H7 (cell line): Measurements from ENCODE around the gene RABGAP1. TPM values are rescaled to one million over a fixed set of nuclear protein-coding genes. Genes with fewer than 3 reads are reported as not detected.

ENCODE experiments used
- DNase-seq: peaks from one replicate; pipeline ENCODE4 v3.0.0; 2012
- H3K27me3 ChIP-seq: 2 replicates; pipeline ENCODE4 v1.6.0; 2011; ENCODE audit warnings: mild to moderate bottlenecking, low read length; ENCODE audit not compliant: control insufficient read depth, insufficient read depth
- H3K36me3 ChIP-seq: replicated peaks from 2 replicates; pipeline ENCODE4 v1.5.1; 2011; ENCODE audit warnings: low read length; ENCODE audit not compliant: control insufficient read depth, insufficient read depth
- H3K4me3 ChIP-seq: 2 replicates; pipeline ENCODE4 v1.5.1; 2011; ENCODE audit warnings: low read depth, mild to moderate bottlenecking, control low read depth, low read length, moderate library complexity; ENCODE audit not compliant: insufficient read depth
- total RNA-seq: library from RNA; depleted of rRNA; stranded (reverse); fragments of >200 nt; shearing (Covaris generic); gene quantifications from 2 replicates; pipeline ENCODE4 v1.2.3, GENCODE V29; 2014

Gene RABGAP1
- total RNA-seq, 1 experiment from 2014 or later, result 15.6 TPM

- DNase-seq, result no peak
- H3K36me3 ChIP-seq, result peaks cover 7% of the 10 kb centered on the region
- no peaks in the 10 kb centered on the region for H3K27me3 ChIP-seq
- H3K4me3 ChIP-seq, result no peak overlapping the region
Measured at GRCh38 chr9:123104807-123105206, 164.0 kb downstream of the RABGAP1 start.

GRCh38 chr9:123105490-123105889, 164.7 kb downstream of the RABGAP1 start:
- peaks cover 7% of the 10 kb centered on the region for H3K36me3 ChIP-seq

DNA sequence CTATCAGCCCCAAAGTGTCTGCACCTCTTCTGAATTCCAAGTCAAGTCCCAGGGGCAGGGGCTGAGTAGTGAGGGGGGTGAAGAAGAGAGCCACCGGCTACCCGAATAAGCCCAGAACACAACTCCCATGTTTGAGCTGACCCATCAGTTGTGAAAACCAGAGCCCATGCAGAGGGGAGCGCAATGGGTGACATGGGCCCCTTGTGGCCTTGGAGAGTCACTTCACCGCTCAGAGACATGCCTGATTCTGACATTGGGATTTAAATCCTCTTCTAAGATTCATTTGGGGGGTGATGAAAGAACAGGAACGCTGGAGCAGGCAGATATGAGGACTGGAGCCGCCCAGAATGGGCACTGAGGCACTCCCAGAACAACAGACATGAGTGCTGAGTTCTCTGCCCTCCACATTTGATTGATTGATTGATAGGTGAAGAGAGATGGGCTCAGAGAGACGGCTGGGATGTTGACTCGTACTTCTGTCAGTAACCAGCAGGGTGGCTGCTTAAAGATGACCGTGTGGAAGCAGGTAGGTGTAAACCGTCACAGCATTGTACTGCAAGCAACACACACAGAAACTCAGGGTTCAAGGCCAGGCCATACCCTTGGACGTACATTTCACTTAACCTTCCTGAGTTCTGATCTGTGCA, 166.9 kb downstream of the RABGAP1 start:
- no peak overlapping the region for H3K4me3 ChIP-seq
- H3K27me3 ChIP-seq, result no peaks in the 10 kb centered on the region
- no peak for DNase-seq
- peaks cover 8% of the 10 kb centered on the region for H3K36me3 ChIP-seq

More at GRCh38 chr9:123105490-123105889, 164.7 kb downstream of the RABGAP1 start:
- Histone ChIP-seq H3K27me3 (no peaks in the 10 kb centered on the region), H3K4me3 (no peak overlapping the region)
- no peak for DNase-seq

DNA sequence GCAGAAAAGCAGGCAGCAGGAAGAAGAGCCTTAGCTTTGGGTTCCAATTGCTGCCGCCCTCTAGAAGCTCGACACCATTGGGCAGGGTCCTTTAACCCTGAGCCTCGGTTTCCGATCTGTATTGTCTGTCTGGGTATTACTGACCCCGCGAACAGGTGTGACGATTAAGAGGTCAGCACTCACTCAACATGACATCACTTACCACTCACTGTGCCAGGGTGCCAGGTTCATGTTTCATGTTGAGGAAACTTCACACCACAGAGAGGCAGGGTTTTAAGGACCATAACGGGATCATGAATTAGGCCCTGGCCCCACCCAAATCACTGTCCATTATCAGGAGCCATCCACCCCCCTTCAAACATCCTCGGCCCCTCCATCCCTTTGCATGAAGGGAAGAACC, 168.2 kb downstream of the RABGAP1 start:
- H3K36me3 ChIP-seq, result peaks cover 7% of the 10 kb centered on the region
- no peak for DNase-seq
- no peak overlapping the region for H3K4me3 ChIP-seq
- no peaks in the 10 kb centered on the region for H3K27me3 ChIP-seq

DNA sequence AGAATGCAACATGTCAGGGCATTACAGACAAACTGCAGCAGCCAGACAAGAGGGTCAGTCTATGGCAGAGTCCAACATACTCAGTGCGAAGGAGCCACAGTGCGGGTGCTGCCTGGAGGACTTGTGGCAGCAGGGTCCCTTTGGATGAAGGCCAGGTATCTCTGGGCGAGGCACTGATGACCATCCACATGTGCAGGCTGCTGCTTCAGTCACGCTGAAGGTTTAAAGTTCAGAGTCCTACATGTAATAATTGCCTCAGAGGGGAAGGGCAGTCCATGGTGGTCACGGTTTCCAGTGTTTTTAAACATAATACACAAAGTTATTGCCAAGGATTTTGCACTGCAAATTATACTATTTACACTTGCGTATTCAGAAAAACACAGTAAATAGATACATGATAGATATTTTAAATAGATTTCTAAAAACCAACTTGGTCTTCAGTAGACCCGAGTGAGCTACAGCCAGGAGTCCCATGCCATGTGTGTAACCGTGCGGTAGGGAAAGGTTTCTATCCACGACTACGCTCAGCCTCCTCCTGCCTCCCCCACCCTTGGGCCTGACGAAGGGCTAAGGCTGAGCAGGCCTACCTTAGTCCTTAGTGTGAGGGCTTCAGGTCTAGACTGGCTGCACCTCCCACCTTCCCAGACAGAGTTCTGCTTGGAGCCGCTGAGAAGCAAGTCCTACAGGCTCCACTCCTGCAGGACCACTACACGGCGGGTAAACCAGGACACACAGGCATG, 168.9 kb downstream of the RABGAP1 start:
- H3K27me3 ChIP-seq, result no peaks in the 10 kb centered on the region
- DNase-seq, result no peak
- H3K4me3 ChIP-seq, result no peak overlapping the region
- peaks cover 7% of the 10 kb centered on the region for H3K36me3 ChIP-seq

- Histone ChIP-seq H3K36me3 (peaks cover 9% of the 10 kb centered on the region), H3K27me3 (no peaks in the 10 kb centered on the region), H3K4me3 (no peak overlapping the region)
Measured at GRCh38 chr9:123111427-123112014, 170.7 kb downstream of the RABGAP1 start.

DNA sequence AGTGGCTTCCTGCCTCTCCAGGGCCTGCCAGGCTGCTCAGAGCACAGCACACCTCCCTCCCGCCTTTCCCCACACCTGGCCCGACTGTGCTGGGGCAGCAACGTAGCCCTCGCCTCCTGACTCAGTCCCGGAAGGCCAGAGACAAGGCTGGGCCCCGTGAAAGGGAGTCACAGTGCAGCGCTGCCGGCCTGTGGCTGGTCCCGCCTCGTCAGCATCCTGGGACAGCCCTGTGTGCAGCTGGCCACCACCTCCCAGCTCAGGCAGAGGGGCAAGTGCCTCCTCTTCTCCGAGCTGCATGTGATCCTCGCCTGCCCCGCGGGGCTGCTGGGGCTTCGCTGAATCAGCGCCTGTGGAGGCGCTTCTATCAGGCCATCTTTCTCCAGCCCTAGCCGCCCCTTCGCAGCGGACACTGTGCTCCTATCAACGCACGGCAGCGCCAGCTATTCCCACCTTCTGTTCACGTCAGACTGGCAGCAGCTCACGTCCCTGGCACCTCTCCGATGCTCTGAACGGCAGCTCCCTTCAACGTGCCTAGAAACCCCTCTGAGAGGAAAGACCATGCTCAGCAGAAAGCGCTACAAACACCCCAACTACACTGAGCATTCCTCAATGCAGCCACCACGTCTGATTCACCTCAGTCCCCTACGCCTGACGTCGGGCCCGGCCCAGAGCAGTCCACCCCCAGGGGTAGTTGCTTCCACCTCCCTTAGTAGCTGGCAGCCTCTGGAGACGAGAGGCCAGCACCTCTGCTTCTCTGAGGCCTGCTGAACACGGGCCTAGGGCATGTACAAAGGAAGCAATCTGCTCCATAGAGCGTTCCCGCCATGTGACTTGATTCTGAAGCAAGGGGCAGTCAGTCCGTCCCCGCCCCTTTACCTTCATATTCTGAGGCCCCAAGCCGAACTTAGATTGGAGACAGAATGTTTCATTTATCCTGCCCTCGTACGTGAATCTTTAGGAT, 171.5 kb downstream of the RABGAP1 start:
- peak; percentile 80 for DNase-seq
- Histone ChIP-seq H3K36me3 (peaks cover 9% of the 10 kb centered on the region), H3K27me3 (no peaks in the 10 kb centered on the region), H3K4me3 (no peak overlapping the region)

More at GRCh38 chr9:123111427-123112014, 170.7 kb downstream of the RABGAP1 start:
- DNase-seq, result no peak

DNA sequence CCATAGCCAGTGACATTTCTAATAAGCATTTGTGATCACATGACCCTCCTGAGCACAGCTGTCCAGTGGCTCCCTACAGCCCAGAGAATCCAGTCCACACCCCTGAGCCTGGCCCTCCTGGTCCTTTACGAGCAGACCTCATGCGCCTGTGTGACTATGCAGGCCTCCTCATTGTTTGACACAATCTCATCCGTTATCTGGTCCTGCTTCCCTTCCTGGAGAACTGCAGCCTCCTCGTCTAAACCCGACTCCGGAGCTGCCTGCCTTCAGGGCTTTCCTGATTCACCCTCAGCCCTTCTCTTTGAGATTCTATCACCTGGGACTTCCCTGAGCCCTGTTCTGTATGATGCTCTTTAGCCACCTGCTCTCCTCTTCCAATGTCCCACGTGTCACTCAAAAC, 172.4 kb downstream of the RABGAP1 start:
- DNase-seq, result no peak
- peaks cover 7% of the 10 kb centered on the region for H3K36me3 ChIP-seq
- H3K27me3 ChIP-seq, result no peaks in the 10 kb centered on the region
- H3K4me3 ChIP-seq, result no peak overlapping the region

- H3K36me3 ChIP-seq, result peaks cover 3% of the 10 kb centered on the region
- no peak for DNase-seq
Measured at GRCh38 chr9:123115146-123115913, 174.5 kb downstream of the RABGAP1 start.

GRCh38 chr9:123116036-123116435, 175.2 kb downstream of the RABGAP1 start:
- Histone ChIP-seq H3K27me3 (no peaks in the 10 kb centered on the region), H3K36me3 (peaks cover 3% of the 10 kb centered on the region), H3K4me3 (no peak overlapping the region)
- no peak for DNase-seq

More at GRCh38 chr9:123115146-123115913, 174.5 kb downstream of the RABGAP1 start:
- H3K27me3 ChIP-seq, result no peaks in the 10 kb centered on the region
- H3K4me3 ChIP-seq, result no peak overlapping the region

GRCh38 chr9:123119566-123119965, 178.7 kb downstream of the RABGAP1 start:
- Histone ChIP-seq H3K27me3 (no peaks in the 10 kb centered on the region), H3K36me3 (peaks cover 2% of the 10 kb centered on the region), H3K4me3 (no peak overlapping the region)
- peak; percentile 13 for DNase-seq

GRCh38 chr9:123120131-123120530, 179.3 kb downstream of the RABGAP1 start:
- no peaks in the 10 kb centered on the region for H3K27me3 ChIP-seq
- peaks cover 2% of the 10 kb centered on the region for H3K36me3 ChIP-seq
- H3K4me3 ChIP-seq, result no peak overlapping the region
- DNase-seq, result peak; percentile 47

DNA sequence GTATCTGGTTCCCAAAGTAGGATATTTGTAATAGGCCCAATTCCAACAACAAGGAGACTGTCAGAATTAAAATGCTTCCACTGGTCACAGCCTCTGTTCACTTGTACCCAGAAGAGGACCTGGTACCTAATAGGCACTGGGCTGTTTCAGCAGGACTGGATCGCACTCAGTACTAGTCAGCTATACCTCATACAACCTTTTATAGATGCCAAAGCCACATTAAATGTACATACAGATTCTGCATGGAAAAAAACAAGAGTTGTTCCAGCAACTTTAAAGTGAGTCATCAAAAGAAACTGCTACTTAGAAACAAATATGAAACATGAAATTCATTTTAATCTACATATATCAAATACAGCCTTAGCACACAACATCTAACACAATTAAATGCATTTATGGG, 180.1 kb downstream of the RABGAP1 start:
- DNase-seq, result no peak
- Histone ChIP-seq H3K4me3 (no peak overlapping the region), H3K27me3 (no peaks in the 10 kb centered on the region), H3K36me3 (no peaks in the 10 kb centered on the region; the same call in 1 of the 2 replicates)
